ENCODE measurements around the gene PCDHB14.
A peak's percentile ranks its signal among the peaks of the same experiment; 100 is the strongest.
"Not testable (repeated sequence)": the region's sequence is repeated elsewhere in the genome, so short reads cannot be mapped to it uniquely, and the experiment has no call there.

Gene PCDHB14

DNA sequence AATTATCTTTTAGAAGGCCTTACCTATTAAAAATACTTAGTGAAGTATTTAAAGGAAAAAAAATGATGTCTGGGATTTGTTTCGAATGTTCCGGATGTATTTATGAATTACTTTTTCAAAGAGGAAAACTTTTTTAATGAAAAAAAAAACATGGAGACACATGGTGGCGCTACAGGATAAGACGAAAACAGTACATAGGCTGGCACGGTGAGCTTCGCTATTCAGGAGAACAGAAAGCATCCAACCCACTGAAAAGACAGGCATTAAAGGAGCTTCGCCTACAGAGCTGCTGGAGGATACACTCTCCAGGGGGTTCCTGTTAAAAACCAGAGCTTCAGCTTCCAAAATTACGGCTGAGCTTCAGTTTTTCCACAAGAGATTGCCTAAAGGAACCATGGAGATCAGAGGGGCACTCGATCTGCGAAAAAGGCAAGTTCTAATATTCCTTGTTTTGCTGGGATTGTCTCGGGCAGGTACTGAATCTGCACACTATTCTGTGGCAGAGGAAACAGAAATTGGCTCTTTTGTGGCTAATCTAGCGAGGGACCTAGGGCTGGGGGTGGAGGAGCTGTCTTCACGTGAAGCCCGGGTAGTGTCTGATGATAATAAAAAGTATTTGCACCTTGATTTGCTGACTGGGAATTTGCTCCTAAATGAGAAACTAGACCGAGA lies at the start of gene PCDHB14:
TSS of gene PCDHB14 (plus strand) at position 232 of the 672 bp plus-strand sequence. CDS start at position 395, 163 bp downstream.
- DNase-seq, result peak; percentile 40

DNA sequence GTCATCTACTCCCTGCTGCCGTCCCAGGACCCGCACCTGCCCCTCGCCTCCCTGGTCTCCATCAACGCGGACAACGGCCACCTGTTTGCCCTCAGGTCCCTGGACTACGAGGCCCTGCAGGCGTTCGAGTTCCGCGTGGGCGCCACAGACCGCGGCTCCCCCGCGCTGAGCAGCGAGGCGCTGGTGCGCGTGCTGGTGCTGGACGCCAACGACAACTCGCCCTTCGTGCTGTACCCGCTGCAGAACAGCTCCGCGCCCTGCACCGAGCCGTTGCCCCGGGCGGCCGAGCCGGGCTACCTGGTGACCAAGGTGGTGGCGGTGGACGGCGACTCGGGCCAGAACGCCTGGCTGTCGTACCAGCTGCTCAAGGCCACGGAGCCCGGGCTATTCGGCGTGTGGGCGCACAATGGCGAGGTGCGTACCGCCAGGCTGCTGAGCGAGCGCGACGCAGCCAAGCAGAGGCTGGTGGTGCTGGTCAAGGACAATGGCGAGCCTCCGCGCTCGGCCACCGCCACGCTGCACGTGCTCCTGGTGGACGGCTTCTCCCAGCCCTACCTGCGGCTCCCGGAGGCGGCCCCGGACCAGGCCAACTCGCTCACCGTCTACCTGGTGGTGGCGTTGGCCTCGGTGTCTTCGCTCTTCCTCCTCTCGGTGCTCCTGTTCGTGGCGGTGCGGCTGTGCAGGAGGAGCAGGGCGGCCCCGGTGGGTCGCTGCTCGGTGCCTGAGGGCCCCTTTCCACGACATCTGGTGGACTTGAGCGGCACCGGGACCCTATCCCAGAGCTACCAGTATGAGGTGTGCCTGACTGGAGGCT lies 48.6 kb upstream of the PCDHB14 start:
- DNase-seq, result not testable (repeated sequence)

DNA sequence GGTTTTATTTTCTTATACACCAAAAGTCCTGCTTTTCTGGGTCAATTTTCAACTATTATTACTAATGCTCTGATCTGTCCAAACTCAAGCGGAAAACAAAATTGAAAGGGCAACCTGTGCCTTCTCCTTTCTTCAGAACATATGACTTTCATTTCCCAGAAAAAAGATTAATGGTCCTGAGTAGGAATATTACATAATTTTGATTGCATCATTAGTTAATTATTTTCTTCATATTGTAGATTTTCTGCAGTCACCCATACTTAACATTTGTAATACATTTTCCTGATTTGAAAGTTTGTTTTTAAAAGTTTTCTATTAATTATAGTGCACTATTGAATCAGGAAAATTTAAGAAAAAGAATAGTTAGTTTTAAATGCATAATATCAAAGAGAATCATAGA lies 47.2 kb upstream of the PCDHB14 start:
- DNase-seq, result no peak

DNA sequence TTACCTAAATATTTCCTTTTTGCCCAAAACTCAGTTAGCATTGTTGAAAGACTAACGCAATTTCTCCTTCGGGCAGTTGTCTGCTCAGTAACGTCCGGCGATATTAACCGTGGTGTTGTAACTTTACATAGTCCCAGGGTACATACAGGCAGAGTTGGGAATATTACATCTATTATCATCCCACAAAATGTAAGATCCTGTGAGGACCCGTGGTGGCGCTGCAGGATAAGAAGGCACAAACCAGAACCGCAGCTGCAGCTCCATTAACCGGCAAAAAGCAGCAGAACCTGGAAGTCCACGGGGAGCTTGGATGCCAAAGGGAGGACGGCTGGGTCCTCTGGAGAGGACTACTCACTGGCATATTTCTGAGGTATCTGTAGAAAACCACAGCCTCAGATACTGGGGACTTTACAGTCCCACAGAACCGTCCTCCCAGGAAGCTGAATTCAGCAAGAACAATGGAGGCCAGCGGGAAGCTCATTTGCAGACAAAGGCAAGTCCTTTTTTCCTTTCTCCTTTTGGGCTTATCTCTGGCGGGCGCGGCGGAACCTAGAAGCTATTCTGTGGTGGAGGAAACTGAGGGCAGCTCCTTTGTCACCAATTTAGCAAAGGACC lies 45.5 kb upstream of the PCDHB14 start, which contains the start of gene PCDHB8:
TSS of gene PCDHB8 (plus strand) at position 214 of the 615 bp plus-strand sequence. CDS start at position 459, 245 bp downstream.
- DNase-seq, result peak; percentile 23

DNA sequence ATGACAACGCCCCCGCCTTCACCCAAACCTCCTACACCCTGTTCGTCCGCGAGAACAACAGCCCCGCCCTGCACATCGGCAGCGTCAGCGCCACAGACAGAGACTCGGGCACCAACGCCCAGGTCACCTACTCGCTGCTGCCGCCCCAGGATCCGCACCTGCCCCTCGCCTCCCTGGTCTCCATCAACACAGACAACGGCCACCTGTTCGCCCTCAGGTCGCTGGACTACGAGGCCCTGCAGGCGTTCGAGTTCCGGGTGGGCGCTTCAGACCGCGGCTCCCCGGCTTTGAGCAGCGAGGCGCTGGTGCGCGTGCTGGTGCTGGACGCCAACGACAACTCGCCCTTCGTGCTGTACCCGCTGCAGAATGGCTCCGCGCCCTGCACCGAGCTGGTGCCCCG lies 43.8 kb upstream of the PCDHB14 start:
- not testable (repeated sequence) for DNase-seq

DNA sequence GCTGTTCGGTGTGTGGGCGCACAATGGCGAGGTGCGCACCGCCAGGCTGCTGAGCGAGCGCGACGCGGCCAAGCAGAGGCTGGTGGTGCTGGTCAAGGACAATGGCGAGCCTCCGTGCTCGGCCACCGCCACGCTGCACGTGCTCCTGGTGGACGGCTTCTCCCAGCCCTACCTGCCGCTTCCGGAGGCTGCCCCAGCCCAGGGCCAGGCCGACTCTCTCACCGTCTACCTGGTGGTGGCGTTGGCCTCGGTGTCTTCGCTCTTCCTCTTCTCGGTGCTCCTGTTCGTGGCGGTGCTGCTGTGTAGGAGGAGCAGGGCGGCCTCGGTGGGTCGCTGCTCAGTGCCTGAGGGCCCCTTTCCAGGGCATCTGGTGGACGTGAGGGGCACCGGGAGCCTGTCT lies 43.3 kb upstream of the PCDHB14 start:
- DNase-seq, result not testable (repeated sequence)

DNA sequence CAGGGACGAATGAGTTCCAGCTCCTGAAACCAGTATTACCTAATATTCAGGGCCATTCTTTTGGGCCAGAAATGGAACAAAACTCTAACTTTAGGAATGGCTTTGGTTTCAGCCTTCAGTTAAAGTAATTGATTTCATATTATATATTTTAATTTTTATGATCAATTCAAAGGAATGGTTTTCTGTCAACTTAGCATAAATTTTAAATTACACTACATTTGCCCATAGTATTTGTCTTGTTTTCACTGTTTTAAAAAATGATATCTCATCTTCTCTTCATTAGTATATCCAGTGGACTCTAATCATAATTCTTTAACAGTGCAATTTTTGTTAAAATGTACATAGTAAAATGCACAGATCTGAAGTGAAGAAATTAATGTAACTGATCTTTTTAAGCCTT lies 42.8 kb upstream of the PCDHB14 start:
- DNase-seq, result no peak

DNA sequence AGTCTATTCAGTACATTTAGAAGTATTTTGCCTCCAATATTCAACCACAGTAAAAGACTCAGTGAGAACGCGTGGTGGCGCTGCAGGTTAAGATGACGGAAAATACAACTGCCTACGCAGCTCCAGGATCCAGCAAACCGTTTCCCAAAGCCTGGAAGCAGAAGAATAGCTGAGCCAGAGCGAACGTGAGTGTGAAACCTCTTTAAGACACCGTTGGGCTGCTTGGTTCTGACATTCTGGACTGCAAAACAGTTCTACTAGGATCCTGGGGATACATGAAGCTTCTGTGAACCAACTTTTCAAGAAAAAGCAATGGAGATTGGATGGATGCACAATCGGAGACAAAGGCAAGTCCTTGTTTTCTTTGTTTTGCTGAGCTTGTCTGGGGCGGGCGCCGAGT lies 40.9 kb upstream of the PCDHB14 start, which contains the start of gene PCDHB16:
TSS of gene PCDHB16 (plus strand) at position 140 of the 400 bp plus-strand sequence. CDS start at position 313, 173 bp downstream.
- peak; percentile 24 for DNase-seq

DNA sequence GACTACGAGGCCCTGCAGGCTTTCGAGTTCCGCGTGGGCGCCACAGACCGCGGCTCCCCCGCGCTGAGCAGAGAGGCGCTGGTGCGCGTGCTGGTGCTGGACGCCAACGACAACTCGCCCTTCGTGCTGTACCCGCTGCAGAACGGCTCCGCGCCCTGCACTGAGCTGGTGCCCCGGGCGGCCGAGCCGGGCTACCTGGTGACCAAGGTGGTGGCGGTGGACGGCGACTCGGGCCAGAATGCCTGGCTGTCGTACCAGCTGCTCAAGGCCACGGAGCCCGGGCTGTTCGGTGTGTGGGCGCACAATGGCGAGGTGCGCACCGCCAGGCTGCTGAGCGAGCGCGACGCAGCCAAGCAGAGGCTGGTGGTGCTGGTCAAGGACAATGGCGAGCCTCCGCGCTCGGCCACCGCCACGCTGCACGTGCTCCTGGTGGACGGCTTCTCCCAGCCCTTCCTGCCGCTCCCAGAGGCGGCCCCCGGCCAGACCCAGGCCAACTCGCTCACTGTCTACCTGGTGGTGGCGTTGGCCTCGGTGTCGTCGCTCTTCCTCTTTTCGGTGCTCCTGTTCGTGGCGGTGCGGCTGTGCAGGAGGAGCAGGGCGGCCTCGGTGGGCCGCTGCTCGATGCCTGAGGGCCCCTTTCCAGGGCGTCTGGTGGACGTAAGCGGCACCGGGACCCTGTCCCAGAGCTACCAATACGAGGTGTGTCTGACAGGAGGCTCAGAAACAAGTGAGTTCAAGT lies 38.9 kb upstream of the PCDHB14 start:
- not testable (repeated sequence) for DNase-seq

DNA sequence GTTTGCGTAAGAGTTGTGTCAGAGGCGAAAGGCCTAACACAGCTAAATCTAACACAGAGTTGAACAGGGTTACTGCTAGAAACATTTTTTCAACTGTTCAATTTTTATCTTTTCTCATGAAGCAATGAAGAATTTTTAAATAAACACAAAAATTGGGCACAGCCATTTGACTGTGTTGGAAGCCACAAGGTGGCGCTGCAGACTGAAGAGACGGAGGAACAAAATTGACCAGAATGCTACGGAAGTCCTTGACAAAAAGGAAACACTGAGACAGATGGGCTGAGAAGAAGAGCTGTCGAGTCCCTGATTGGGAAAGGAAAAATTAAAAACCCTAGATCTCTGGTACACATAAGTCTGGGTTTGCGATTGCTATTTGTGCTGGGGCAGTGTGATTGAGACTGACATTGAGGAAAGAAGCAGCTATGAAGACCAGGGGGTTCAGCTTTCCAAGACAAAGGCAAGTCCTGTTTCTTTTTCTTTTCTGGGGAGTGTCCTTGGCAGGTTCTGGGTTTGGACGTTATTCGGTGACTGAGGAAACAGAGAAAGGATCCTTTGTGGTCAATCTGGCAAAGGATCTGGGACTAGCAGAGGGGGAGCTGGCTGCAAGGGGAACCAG lies 36.1 kb upstream of the PCDHB14 start, which contains the start of gene PCDHB9:
TSS of gene PCDHB9 (plus strand) at position 265 of the 616 bp plus-strand sequence. CDS start at position 423, 158 bp downstream.
- peak; percentile 27 for DNase-seq

DNA sequence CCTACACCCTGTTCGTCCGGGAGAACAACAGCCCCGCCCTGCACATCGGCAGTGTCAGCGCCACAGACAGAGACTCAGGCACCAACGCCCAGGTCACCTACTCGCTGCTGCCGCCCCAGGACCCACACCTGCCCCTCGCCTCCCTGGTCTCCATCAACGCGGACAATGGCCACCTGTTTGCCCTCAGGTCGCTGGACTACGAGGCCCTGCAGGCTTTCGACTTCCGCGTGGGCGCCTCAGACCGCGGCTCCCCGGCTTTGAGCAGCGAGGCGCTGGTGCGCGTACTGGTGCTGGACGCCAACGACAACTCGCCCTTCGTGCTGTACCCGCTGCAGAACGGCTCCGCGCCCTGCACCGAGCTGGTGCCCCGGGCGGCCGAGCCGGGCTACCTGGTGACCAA lies 34.5 kb upstream of the PCDHB14 start:
- DNase-seq, result not testable (repeated sequence)

DNA sequence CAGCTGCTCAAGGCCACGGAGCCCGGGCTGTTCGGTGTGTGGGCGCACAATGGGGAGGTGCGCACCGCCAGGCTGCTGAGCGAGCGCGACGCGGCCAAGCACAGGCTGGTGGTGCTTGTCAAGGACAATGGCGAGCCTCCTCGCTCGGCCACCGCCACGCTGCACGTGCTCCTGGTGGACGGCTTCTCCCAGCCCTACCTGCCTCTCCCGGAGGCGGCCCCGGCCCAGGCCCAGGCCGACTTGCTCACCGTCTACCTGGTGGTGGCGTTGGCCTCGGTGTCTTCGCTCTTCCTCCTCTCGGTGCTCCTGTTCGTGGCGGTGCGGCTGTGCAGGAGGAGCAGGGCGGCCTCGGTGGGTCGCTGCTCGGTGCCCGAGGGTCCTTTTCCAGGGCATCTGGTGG lies 34.0 kb upstream of the PCDHB14 start:
- not testable (repeated sequence) for DNase-seq

DNA sequence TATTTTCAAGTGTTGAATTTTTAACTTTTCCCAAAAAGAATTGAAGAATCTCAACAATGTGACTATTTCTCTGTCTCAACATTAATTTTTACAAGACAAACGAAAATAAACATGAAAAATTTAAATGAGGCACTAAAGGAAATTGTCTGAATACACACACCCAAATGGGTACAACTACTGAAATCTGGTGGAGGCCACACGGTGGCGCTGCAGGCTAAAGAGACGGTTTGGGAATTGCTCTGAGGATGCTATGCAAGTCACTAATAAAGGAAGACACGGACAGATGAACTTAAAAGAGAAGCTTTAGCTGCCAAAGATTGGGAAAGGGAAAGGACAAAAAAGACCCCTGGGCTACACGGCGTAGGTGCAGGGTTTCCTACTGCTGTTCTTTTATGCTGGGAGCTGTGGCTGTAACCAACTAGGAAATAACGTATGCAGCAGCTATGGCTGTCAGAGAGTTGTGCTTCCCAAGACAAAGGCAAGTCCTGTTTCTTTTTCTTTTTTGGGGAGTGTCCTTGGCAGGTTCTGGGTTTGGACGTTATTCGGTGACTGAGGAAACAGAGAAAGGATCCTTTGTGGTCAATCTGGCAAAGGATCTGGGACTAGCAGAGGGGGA lies 30.9 kb upstream of the PCDHB14 start, which contains the start of gene PCDHB10:
TSS of gene PCDHB10 (plus strand) at position 244 of the 616 bp plus-strand sequence. CDS start at position 444, 200 bp downstream.
- no peak for DNase-seq

DNA sequence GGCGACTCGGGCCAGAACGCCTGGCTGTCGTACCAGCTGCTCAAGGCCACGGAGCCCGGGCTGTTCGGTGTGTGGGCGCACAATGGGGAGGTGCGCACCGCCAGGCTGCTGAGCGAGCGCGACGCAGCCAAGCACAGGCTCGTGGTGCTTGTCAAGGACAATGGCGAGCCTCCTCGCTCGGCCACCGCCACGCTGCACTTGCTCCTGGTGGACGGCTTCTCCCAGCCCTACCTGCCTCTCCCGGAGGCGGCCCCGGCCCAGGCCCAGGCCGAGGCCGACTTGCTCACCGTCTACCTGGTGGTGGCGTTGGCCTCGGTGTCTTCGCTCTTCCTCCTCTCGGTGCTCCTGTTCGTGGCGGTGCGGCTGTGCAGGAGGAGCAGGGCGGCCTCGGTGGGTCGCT lies 28.8 kb upstream of the PCDHB14 start:
- not testable (repeated sequence) for DNase-seq

DNA sequence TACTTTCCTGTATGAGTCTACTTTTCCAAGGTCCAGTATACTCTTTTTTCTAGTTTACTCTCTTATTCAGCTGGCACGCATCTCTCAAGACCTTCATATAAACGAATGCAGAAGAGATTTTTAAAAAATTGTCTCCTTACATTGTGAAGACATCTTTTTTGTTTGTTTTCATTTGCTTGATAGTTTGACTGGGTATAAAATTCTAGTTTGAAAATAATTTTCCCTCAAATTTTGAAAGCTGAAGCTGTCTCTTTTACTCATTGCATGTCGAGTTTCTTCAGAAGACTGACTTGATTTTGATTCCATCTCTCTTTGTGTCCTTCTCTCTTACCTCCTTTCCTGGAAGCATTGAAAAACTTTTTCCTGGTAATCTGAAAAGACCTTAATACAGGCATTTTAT lies 26.8 kb upstream of the PCDHB14 start:
- DNase-seq, result no peak

DNA sequence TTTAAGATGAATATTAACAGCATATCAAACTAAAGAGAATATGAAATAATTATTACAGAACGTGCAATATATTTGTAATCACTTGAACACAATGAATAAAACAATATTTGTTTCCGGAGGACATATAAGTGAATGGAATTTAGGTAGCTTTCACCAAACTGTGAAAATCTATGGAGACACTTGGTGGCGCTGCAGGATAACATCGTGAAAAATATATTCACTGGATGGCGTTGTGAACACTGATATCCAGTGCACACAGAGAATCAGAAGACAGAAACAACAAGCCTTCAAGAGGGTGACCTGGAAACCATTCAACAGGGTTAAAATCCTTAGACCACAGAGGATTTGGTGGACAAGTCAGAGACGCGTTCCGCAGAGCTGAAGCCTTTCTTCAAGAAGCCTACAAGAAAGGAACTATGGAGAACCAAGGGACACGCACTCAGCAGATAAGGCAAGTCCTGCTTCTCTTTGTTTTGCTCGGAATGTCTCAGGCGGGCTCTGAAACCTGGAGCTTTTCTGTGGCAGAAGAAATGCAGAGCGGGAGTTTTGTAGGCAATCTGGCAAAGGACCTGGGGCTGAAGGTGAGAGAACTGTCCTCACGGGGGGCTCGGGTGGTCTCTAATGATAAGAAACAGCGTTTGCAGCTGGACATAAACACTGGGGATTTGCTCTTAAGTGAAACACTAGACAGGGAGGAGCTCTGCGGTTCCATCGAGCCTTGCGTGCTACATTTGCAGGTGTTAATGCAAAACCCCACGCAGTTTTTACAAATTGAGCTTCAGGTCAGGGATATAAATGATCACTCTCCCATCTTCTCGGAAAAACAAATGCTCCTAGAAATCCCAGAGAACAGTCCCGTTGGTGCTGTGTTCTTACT lies 23.5 kb upstream of the PCDHB14 start, which contains the start of gene PCDHB11:
TSS of gene PCDHB11 (plus strand) at position 269 of the 877 bp plus-strand sequence. CDS start at position 417, 148 bp downstream.
- no peak for DNase-seq

DNA sequence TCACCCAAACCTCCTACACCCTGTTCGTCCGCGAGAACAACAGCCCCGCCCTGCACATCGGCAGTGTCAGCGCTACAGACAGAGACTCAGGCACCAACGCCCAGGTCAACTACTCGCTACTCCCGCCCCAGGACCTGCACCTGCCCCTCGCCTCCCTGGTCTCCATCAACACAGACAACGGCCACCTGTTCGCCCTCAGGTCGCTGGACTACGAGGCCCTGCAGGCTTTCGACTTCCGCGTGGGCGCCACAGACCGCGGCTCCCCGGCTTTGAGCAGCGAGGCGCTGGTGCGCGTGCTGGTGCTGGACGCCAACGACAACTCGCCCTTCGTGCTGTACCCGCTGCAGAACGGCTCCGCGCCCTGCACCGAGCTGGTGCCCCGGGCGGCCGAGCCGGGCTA lies 22.0 kb upstream of the PCDHB14 start:
- not testable (repeated sequence) for DNase-seq

DNA sequence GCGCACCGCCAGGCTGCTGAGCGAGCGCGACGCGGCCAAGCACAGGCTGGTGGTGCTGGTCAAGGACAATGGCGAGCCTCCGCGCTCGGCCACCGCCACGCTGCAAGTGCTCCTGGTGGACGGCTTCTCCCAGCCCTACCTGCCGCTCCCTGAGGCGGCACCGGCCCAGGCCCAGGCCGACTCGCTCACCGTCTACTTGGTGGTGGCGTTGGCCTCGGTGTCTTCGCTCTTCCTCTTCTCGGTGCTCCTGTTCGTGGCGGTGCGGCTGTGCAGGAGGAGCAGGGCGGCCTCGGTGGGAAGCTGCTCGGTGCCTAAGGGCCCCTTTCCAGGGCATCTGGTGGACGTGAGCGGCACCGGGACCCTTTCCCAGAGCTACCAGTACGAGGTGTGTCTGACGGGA lies 21.5 kb upstream of the PCDHB14 start:
- not testable (repeated sequence) for DNase-seq

DNA sequence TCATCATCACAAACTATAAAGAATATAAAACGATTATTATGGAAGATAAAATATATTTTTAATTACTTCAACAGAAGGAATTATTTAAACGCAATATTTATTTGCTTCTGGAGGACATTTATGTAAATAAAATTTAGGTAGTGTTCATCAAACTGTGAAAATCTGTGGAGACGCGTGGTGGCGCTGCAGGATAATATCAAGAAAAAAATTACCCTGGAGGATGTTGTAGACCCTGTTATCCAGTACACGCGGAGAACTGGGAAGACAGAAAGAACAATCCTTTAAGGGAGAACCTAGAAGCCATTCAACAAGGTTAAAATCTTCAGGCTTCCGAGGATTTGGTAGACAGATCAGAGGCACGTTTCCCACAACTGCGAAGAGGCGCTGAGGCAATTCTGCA lies 14.7 kb upstream of the PCDHB14 start, which contains the start of gene PCDHB12:
TSS of gene PCDHB12 (plus strand) at position 242 of the 400 bp plus-strand sequence. CDS start 189 bp downstream, outside the sequence.
- no peak for DNase-seq

DNA sequence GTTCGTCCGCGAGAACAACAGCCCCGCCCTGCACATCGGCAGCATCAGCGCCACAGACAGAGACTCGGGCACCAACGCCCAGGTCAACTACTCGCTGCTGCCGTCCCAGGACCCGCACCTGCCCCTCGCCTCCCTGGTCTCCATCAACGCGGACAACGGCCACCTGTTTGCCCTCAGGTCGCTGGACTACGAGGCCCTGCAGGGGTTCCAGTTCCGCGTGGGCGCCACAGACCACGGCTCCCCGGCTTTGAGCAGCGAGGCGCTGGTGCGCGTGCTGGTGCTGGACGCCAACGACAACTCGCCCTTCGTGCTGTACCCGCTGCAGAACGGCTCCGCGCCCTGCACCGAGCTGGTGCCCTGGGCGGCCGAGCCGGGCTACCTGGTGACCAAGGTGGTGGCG lies 12.9 kb upstream of the PCDHB14 start:
- DNase-seq, result not testable (repeated sequence)
